Measurements from ENCODE around the gene ZNF521. TPM values are rescaled to one million over a fixed set of nuclear protein-coding genes. Genes with fewer than 3 reads are reported as not detected.

The ZNF521 gene
- total and polyA plus RNA-seq, 2 of the 13 experiments (the other 11 are each of a cell fraction or from before 2014, with no cell fraction given), result 0.02 TPM; not detected in 1

DNA sequence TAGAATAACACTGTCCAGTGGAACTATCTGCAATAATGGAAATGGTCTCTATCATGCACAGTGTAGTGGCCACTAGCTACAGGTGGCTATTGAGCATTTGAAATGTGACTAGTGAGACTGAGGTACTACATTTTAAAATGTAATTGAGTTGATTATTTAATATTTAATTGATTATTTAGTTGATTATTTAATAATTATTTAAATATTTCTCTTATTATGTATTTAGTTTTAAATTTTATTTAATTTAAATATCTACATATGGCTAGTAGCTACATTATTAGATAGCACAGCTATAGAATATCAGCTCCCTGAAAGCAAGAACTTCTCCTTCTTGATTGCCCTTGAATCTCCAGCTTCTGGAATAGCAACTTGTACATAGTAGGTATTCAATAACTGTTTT is 12.8 kb upstream of the ZNF521 start (continued):
- TF ChIP-seq PRDM15 (CRISPR knock-in tag; IDR thresholded peaks at IDR 0.05), result no peak
- TF ChIP-seq ZNF143 (CRISPR knock-in tag; IDR thresholded peaks at IDR 0.05), result no peak
- no peak for TF ChIP-seq ZSCAN21 (CRISPR knock-in tag; IDR thresholded peaks at IDR 0.05; ENCODE audit: borderline replicate concordance)
- no peak for TF ChIP-seq ISX (CRISPR knock-in tag; conservative IDR thresholded peaks at IDR 0.05)
- no peak for TF ChIP-seq SRF (IDR thresholded peaks at IDR 0.05; ENCODE audit: low read depth, low read length)

DNA sequence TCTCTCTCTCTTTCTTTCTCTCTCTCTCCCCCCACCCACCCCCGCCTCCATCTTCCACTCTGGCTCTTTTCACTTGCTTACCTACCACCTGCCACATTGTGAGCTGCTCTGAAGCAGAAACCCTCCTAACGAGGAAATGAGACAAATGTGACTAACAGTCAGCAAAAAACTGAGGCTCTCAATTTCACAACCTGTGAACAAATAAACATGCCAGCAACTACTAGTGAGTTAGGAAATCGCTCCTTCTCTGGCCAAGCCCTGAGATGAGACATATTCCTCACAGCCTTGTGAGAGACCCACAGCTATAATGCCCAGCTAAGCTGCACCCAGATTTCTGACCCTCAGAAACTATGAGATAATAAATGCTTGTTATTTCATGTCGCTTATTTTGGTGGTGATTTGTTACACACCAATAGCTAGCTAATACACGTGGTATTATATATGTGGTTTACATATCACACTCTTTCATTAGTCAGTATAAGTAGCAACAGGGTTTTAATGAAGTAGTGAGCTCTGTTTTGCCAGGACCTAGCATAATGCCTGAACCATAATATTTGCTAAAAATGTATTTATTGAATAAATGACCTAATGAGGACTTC is 8.4 kb upstream of the ZNF521 start:
- Histone ChIP-seq H3K4me1 (ENCODE audit: insufficient read depth, low read length) (no peaks in the 10 kb centered on the region), H3K27me3 (ENCODE audit: control insufficient read depth in 1 of 2, insufficient read depth in 2 of 2, low read length in 2 of 2) (no peaks in the 10 kb centered on the region), H2AFZ (ENCODE audit: low read length) (no peak overlapping the region), H3K9ac (ENCODE audit: insufficient read depth, low read depth, low read length) (no peak overlapping the region), H3K79me2 (ENCODE audit: insufficient read depth, low read length) (no peaks in the 10 kb centered on the region), H4K20me1 (ENCODE audit: insufficient read depth, low read length) (no peaks in the 10 kb centered on the region), H3K9me3 (ENCODE audit: low read length) (no peaks in the 10 kb centered on the region), H3K4me3 (replicated peaks in 1 of 3; ENCODE audit: insufficient read depth in 1 of 3, low read depth in 2 of 3, low read length in 3 of 3) (no peak overlapping the region), H3K27ac (ENCODE audit: extremely low read length, insufficient read depth, low read length) (no peak overlapping the region), H3K4me2 (ENCODE audit: low read depth, low read length) (no peak overlapping the region), H3K36me3 (replicated peaks in 1 of 2; ENCODE audit: control insufficient read depth in 1 of 2, insufficient read depth in 2 of 2, low read length in 2 of 2) (no peaks in the 10 kb centered on the region)
- WGBS (ENCODE audit: low lambda C conversion rate), result 2% methylated on average over 5 of the region's 5 CpGs
- FAIRE-seq (no peak), ATAC-seq (no peak), DNase-seq (ENCODE audit: low spot score) (no peak)
- intact Hi-C loops (cut with micrococcal nuclease; ENCODE audit: unreplicated experiment), result no loop called here
- BruUV-seq (replicated peaks), result no TSS peak
- in situ Hi-C loops (cut with HindIII; ENCODE audit: extremely low pct_ligation_motif_present, low pct_unique_long_range_greater_than_20kb), result no loop called here
- ChIA-PET CTCF (ENCODE audit: low intra/inter-chr PET ratio, low total read pairs) (no interaction called here), POLR2A (no interaction called here)
- TF ChIP-seq ZNF563 (CRISPR knock-in tag; IDR thresholded peaks at IDR 0.05) (no peak), NCOA5 (CRISPR knock-in tag; IDR thresholded peaks at IDR 0.05) (no peak)
